ENCODE data around the gene RFX8. TPM values are rescaled to one million over a fixed set of nuclear protein-coding genes. Genes with fewer than 3 reads are reported as not detected.

Gene RFX8
- total and polyA plus RNA-seq, 2 of the 8 experiments (the other 6 are each of a cell fraction or from before 2014, with no cell fraction given), result 0.60 to 0.97 TPM

GRCh38 chr2:101387151-101387834, 87.6 kb downstream of the RFX8 start, which contains the start of gene CREG2 (continued):
- TF ChIP-seq E2F6 (IDR thresholded peaks at IDR 0.05), result 0 out of 2 replicates have a peak, but pooled peaks have one; percentile 42
- TF ChIP-seq JUND (IDR thresholded peaks at IDR 0.05; ENCODE audit: low read length), result no peak
- no peak for TF ChIP-seq CHD7 (IDR thresholded peaks at IDR 0.05; ENCODE audit: insufficient replicate concordance, low read length)
- TF ChIP-seq SUZ12 (IDR thresholded peaks at IDR 0.05; ENCODE audit: low read length), result peak; percentile 54; the same call in 1 of the 2 replicates
- TF ChIP-seq PHF8 (conservative IDR thresholded peaks at IDR 0.05; ENCODE audit: low read depth, low read length), result peak; percentile 38; the same call in 1 of the 2 replicates
- TF ChIP-seq FOSL1 (IDR thresholded peaks at IDR 0.05; ENCODE audit: insufficient read depth, low read depth, low read length), result 0 out of 2 replicates have a peak, but pooled peaks have one; percentile 20
- TF ChIP-seq YY1 (IDR thresholded peaks at IDR 0.05; ENCODE audit: low read depth, low read length), result no peak; the same call in 1 of the 2 replicates
- no peak for TF ChIP-seq SAP30 (IDR thresholded peaks at IDR 0.05; ENCODE audit: insufficient read depth, insufficient replicate concordance, low read length)
- no peak for TF ChIP-seq TEAD4 (IDR thresholded peaks at IDR 0.05; ENCODE audit: low read depth, low read length)

Measured in H1 (cell line).